ENCODE data around the gene RASGRP4.
"Not testable (repeated sequence)": the region's sequence is repeated elsewhere in the genome, so short reads cannot be mapped to it uniquely, and the experiment has no call there.

RASGRP4 gene

GRCh38 chr19:38371081-38371480, 54.9 kb downstream of the RASGRP4 start:
- no peak for DNase-seq (ENCODE audit: low spot score)

DNA sequence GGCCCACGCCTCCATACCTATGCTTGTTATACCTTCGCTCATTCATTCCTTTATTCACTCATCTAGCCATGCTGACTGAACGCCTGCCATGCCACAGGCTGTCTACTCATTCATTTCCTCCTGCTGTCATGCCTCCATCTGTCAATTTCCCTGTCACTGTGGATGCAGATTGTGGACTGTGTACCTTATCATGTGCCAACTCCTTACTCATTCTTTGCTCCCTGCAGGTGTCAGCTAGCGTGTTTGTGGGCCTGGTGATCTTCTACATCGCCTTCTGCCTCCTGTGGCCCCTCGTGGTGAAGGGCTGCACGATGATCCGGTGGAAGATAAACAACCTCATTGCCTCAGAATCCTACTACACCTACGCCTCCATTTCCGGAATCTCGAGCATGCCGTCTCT, 55.7 kb downstream of the RASGRP4 start:
- no peak for DNase-seq (ENCODE audit: low spot score)

- DNase-seq (ENCODE audit: low spot score) = no peak
These were observed 56.4 kb downstream of the RASGRP4 start for GRCh38 chr19:38369584-38369983.

- DNase-seq (ENCODE audit: low spot score) = no peak
These were observed 59.0 kb downstream of the RASGRP4 start for GRCh38 chr19:38367041-38367440.

GRCh38 chr19:38362946-38363688, 62.9 kb downstream of the RASGRP4 start:
- DNase-seq (ENCODE audit: low spot score) = not testable (repeated sequence)

DNA sequence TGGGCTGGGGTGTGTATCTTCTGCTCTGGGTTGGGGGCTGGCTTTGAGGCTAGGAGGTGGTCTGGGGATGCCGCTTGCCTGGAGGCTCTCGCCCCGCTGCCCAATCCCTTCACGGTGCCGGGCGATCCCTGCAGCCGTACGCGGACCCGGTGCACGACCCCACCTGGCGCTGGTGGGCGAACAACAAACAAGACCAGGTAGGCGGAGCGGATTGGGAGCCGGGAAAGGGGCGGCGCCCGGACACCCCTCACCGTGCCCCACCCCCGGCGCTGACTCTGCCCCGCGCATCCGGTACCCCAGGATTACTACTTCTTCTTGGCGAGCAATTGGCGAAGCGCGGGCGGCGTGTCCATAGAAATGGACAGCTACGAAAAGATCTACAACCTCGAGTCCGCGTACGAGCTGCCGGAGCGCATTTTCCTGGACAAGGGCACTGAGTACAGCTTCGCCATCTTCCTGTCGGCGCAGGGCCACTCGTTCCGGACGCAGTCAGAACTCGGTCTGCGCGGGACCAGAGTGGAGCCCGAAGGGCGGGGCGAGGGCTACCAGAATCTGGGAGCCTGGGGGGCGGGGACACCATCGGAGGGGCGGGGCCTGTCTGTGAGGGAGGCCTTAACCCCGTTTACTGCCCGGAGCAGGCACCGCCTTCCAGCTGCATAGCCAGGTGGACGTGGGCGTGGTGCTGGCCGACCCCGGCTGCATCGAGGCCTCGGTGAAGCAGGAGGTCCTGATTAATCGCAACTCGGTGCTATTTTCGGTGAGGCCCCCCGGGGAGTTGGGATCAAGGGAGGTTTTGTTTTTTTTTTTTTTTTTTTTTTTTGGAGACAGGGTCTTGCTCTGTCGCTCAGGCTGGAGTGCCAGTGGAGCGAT, 63.7 kb downstream of the RASGRP4 start:
- peak; percentile 82 for DNase-seq (ENCODE audit: low spot score)

DNA sequence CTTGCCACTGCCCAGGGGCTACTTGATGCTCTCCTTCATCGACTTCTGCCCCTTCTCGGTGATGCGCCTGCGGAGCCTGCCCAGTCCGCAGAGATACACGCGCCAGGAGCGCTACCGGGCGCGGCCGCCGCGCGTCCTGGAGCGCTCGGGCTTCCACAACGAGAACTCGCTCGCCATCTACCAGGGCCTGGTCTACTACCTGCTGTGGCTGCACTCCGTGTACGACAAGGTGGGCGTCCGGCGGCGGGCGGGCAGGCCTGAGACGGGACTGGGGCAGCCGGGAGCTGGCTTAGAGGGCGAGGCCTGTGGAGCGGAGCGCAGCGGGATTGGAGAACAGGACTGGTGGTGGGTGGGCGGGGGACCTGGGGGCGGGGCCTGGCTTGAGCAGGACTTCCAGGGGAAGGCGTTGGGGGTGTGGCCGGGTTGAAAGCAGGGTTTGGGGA, 64.4 kb downstream of the RASGRP4 start:
- DNase-seq (ENCODE audit: low spot score) = peak; percentile 85

- DNase-seq (ENCODE audit: low spot score) = no peak
These were observed 65.0 kb downstream of the RASGRP4 start for GRCh38 chr19:38360839-38361631.

- DNase-seq (ENCODE audit: low spot score) = no peak
These were observed 65.7 kb downstream of the RASGRP4 start for GRCh38 chr19:38360351-38360750.

DNA sequence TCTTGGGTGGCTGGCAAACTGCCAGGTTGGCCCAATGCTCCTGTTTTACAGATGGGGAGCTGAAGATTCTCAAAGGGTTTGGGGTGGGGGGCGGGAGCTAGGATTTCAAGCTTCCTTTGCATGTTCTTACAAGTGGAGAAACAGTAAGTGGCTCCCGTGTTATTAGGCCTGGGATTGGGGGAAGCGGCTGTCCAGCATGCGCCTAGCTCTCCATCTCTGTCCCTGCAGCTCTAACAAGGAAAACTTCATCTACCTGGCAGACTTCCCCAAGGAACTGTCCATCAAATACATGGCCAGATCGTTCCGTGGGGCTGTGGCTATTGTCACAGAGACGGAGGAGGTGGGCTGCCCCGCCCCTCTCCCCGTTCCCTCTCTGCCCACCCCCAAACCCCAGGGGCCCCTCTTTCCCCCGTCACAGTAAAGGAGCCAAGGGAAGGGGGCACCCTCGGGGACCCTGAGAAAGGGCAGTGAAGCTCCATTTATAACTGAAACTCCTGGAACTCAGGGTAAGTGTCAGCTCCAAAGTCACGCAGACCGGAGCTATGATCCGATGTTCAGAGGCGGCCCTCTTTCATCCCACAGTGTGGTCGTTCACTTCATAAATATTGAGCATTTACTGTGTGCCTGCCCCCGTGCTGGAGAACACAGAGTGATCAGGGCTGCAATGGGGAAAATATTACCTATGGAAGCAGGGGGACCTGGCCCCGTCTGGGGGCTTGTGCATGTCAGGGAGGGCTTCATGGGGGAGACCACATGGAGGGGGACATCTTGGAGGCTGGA, 66.6 kb downstream of the RASGRP4 start:
- DNase-seq (ENCODE audit: low spot score) = no peak

Measured in germinal center (tissue), 1 donor.